GM12872 (cell line): ENCODE measurements around the gene NR3C1.

ENCODE experiments used
- TF ChIP-seq, protein P1 (sequence below): IDR thresholded peaks from 3 replicates; pipeline ENCODE4 v1.5.1; 2011; ENCODE audit warnings: low read depth, mild to moderate bottlenecking, low read length, moderate library complexity; ENCODE audit not compliant: insufficient read depth

NR3C1 gene

DNA sequence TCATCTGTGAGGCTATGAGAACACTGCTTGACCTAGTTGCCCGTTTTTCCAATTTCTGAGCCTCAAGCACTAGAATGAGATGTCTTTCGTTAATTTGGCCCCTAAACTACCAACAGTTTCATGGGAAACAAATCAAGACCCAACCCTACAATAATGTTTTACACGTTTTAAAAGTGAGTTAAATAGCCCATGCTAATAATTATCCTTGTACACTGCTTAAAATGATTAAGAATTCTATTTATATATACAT, 2.3 kb upstream of the NR3C1 start:
- TF ChIP-seq, protein P1, sequence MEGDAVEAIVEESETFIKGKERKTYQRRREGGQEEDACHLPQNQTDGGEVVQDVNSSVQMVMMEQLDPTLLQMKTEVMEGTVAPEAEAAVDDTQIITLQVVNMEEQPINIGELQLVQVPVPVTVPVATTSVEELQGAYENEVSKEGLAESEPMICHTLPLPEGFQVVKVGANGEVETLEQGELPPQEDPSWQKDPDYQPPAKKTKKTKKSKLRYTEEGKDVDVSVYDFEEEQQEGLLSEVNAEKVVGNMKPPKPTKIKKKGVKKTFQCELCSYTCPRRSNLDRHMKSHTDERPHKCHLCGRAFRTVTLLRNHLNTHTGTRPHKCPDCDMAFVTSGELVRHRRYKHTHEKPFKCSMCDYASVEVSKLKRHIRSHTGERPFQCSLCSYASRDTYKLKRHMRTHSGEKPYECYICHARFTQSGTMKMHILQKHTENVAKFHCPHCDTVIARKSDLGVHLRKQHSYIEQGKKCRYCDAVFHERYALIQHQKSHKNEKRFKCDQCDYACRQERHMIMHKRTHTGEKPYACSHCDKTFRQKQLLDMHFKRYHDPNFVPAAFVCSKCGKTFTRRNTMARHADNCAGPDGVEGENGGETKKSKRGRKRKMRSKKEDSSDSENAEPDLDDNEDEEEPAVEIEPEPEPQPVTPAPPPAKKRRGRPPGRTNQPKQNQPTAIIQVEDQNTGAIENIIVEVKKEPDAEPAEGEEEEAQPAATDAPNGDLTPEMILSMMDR = no peak

DNA sequence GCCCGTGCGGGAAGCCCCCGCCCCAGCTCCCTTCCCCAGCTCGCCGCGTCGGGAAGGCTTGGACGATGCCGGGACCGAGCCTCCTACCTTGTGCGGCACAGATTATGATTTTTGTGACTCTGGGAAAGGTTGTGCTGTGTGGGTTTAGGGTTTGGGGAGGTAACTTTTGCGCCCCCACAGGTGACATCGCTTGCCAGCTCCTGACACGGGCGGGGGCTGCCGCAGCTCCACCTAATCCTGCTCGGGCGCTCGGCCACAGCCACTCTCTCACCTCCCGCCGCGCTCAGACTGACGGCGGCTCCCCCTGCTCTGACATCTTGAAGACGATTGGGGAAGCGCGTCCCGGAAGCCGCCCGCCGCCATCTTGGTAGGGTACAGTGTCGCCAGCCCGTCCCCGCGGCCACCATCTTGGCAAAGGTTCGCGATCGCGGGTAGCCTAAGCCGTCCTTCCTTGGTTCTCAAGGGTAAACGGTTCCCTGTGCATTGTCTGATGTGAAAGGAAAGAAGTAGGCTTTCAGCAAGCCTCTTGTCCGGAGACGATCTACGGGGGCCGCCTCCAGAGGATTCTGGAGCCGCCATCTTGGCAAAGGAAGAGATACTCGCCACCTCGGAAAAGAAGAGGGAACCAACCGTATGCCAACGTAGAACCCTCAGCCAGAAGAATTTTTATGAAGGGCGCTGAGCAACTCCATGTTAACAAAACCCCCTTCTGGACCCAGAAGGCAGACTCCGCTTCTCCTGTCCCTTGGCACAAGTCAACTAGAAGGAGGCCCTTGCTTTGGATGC, 1.8 kb upstream of the NR3C1 start:
- TF ChIP-seq, protein P1 = peak; percentile 44

DNA sequence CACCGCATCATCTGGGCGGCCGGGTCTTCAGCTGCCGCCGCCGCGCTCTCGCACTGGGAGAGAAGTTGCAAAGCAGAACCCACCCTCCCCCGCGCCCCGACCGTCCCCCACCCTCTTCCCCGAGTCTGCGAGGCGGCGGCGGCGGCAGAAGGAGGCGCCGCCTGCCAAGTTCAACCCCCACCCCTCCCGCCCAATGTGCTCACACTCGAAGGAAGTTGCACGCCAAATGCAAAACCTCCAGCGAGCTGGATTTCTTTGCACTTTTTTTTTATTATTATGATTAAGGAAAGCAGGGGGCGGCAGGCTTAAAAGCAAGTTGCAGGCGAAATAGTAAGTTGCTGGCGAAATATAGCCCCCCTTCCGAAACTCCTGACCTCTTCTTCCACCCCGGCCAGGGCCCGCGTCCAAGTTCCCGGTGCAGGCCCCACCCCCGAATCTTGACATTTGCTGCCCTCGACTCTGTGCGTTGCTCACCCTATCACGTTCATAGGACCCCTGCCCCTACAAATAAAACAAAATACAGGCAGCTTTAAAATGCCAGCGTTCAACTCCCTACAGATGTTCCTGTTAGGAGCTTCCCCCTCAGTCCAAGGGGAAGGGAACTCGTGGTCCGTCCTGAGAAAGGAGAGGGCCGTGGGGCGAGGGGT, 1.1 kb upstream of the NR3C1 start:
- TF ChIP-seq, protein P1 = no peak

DNA sequence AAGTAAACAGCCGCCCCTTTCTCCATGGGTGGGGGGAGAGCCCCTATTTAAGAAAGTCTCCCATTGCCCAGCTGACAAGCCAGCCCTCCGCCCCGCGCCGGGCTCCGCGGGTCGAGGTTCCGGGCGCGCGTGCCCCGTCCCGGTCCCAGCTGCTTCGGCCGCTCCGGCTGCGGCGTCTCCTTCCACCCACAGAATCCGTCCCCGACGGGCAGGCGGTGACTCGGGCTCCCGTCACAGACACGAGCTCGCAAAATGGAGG, 223 bp downstream of the NR3C1 start:
- TF ChIP-seq, protein P1 = no peak

DNA sequence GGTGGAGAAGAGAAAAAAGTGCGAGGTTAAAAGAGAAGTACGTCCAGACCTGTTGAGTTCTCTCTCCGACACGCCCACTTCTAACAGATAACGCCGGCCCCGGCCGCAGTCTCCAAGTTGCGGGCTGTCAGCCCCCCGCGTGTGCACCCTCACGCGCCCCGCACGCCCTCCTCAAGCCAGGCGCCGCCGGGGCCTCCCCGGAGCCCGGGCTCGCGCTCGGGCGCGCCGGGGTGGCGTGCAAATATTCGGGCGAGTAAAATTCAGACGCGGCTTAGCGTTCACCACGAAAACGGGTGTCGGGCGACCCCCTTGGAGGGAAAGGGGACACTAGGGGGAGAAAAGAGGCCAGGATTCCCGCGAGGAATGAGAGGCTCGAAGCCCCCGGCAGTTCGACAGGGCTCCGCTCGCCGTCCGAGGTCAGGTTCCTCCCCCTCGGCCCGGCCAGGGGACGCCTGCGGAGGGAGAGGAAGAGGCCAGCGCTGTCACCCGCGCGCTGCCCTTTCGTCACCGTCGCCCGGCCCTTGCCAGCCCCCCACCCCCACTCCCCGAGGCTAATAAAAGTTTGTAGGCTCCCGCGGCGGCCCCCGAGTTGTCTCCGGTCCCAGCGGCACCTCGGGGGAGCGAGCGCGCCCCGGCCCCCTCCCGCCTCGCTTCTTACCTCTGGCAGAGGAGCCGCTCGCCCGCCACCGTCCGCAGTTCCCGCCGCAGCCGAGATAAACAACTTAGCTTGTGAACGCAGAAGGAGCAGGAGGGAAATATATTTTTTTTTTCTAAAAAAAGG, 743 bp downstream of the NR3C1 start:
- TF ChIP-seq, protein P1 = no peak

DNA sequence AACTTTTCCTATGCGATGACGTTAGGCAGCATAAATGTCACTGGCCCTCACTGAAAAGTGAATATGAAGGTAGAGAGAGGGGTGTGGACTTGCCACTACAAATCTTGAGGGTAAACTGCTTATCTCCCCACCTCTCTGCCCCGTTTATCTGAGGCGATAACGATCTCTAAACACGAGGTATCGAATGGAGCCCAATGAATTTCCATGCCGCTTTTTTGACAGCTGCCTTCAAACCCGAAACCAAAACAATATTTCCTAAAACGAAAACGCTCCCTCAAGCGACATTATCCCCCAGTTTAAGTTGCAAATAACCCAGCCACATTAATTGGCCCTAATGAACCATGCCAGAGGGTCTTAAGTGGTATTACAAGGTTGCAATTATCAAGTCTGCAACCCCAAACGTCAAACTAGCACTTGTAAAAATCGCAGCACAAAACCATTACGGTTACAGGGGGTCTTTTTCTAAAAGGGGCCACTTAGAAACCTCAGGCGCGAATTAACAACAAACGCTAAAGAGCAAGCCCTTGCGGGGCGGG, 1.4 kb downstream of the NR3C1 start:
- TF ChIP-seq, protein P1 = no peak

DNA sequence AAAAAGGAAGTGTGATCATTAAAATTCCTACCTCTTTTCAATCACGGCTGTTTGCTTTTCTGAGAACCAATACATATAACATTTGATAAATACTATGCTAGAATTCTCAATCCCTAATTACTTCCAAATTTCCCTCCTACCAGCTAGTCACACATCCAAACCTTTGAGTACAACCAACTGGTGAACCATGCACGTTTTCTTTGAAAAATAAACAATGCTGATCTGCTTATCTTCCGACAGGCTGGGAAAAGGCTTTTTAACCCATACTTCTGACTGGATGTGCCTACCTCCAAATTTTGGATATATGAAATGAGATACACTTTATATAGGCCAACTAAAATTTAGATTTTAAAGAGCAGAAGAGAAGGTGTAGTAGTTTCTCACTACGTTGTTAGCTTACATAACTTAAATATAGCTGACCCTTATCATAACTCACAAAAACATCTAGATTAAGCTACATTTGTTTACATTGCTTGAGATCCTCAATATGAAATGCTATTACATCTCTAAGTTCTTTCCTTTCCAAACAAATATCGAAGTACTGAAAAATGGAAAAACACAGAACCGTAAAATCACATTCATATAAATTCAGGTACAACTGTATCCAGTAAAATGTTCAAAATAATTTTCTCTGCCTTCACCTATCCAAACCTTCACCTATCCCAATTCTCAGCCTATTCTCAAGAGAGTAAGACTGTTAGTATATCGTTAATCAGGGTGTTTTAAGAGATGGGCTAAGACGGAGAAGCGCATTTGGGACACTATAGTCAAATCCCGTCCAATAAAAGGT, 2.1 kb downstream of the NR3C1 start:
- TF ChIP-seq, protein P1 = no peak
